ENCODE results near the gene RHBG. TPM values are rescaled to one million over a fixed set of nuclear protein-coding genes. Genes with fewer than 3 reads are reported as not detected.
"Not testable (repeated sequence)": the region's sequence is repeated elsewhere in the genome, so short reads cannot be mapped to it uniquely, and the experiment has no call there.

Gene RHBG
- total RNA-seq, result not detected

DNA sequence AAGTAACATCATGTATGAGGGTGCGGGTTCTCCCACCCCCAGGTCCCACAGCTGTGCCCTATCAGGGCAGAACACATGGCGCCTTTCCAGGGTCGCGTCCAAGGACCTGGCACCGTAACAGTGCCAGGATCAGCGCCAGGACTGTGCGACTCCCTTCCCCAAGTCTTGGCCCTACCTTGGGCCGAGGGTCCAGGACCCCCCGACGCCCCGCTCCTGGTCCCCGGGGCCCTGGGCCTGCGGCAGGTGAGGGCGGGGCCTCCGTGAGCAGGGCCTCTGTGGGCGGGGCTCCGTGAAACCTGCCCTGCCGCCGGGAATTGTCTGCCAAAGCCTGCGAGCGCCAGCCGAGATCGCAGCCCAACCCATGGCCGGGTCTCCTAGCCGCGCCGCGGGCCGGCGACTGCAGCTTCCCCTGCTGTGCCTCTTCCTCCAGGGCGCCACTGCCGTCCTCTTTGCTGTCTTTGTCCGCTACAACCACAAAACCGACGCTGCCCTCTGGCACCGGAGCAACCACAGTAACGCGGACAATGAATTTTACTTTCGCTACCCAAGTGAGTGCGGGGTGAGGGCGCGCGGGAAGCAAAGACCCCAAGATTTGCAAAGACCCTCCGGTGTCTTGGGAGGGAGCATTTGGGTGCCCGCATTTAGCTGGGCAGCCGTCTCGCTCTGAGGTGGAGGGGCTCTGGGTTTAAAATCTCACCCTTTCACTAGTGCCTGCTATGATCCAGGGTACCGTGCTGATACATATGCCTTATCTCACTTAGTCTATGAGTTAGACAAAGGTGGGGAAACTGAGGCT lies at the start of gene RHBG:
TSS of gene RHBG (plus strand) at position 323 of the 796 bp plus-strand sequence. CDS start at position 362, 39 bp downstream.
- intact Hi-C loops (cut with DNase I), result no loop called here

GRCh38 chr1:156319664-156320063 lies 49.3 kb upstream of the RHBG start:
- intact Hi-C loops (cut with DNase I), result no loop called here
- DNase-seq (ENCODE audit: low spot score), result peak; percentile 27

More for the DNA sequence above, at the start of gene RHBG:
- no peak for DNase-seq (ENCODE audit: low spot score)
- ATAC-seq, result no peak

DNA sequence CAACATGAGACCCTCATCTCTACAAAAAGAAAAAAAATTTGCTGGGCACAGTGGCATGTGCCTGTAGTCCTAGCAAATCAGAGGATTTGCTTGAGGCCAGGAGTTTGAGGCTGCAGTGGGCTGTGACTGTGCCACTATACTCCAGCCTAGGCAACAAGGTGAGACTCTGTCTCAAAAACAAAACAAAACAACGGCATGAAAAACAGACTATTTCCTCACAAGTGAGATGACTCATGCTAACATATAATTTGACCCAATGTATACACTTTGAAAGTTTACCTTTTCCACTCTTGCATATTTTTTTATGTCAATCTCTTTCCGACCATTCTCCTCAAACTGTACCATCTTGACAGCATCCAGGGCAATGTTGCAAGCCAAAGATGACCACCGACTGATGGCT lies 48.5 kb upstream of the RHBG start:
- intact Hi-C loops (cut with DNase I), result no loop called here
- no peak for ATAC-seq

More at GRCh38 chr1:156319664-156320063, 49.3 kb upstream of the RHBG start:
- ATAC-seq, result no peak

GRCh38 chr1:156323179-156323578 lies 45.8 kb upstream of the RHBG start:
- DNase-seq (ENCODE audit: low spot score); intact Hi-C loops (cut with DNase I); ATAC-seq: not testable (repeated sequence)

More for the DNA sequence above, 48.5 kb upstream of the RHBG start:
- no peak for DNase-seq (ENCODE audit: low spot score)

DNA sequence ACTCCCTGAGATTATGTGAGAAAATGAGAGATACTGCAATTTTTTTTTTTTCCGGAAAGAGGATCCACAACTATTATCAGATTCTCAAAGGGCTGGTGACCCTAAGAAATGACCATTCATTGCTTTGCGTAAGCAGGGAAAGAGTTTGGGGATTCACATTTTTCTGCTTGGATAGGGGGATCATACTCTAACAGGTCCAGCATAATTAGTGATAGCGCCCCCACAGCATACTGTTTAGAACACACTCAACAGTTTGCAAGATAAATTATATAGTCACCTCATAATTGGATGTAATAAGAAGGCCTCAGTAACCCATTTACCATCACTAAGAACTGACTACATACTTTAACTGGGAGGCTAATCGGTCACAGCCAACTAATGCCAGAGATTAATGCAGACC lies 32.8 kb upstream of the RHBG start:
- ATAC-seq (no peak), DNase-seq (ENCODE audit: low spot score) (no peak)
- intact Hi-C loops (cut with DNase I), result no loop called here

DNA sequence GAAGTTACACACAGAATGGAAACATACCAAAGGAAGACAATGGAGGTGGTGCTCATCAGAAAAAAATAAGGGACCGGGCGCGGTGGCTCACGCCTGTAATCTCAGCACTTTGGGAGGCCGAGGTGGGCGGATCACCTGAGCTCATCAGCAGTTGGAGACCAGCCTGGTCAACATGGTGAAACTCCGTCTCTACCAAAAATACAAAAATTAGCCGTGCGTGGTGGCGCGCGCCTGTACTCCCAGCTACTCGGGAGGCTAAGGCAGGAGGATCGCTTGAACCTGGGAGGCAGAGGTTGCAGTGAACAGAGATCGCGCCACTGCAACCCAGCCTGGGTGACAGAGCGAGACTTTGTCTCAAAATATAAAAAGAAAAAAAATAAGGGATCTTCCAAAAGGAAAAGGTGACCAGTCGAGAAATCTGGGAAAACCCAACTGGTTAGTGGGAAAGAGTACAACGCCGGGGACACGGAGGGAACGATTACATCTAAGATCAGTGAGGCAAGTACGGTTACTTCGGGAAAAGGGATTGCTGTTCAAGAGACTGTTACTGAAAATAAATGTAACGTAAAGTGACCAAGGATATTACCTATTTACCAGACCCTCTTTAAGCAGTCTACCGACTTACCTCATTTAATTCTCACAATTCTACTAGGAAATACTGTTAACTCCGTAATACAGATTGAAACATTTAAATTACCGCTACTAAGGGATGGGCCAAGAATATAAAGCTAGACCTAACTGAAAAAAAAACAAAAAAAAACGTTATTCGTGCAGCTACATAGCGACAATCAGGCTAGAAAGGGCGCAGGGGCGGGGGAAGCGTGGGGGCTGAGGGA lies 31.7 kb upstream of the RHBG start:
- ATAC-seq (no peak), DNase-seq (ENCODE audit: low spot score) (no peak)
- intact Hi-C loops (cut with DNase I), result no loop called here

DNA sequence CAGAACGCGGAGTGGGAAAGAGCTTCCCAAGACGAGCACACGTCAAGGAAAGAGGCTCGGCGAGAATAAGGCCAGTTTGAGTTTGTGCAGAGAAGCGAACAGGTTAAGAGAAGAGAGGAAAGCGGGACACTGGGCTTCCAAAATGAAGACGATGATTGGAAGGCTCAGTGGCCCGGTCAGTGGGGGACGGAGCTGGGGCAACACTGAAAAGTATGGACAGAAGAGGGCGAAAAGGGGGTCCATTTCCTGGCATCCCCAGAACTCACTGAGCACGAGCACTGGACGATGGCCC lies 31.2 kb upstream of the RHBG start:
- DNase-seq (ENCODE audit: low spot score) (no peak), ATAC-seq (peak; percentile 32)
- intact Hi-C loops (cut with DNase I), result no loop called here

GRCh38 chr1:156338180-156338976 lies 30.6 kb upstream of the RHBG start, which contains the start of the genes CCT3 and TSACC:
Gene CCT3, minus strand, starts transcription at chr1:156338292. Its CDS starts 108 bp downstream, at chr1:156338184.
Gene TSACC, plus strand, starts transcription at chr1:156338526. Its CDS starts 1,232 bp downstream, at chr1:156339758.
- peak; percentile 100 for DNase-seq (ENCODE audit: low spot score)
- intact Hi-C loops (cut with DNase I), result no loop called here

DNA sequence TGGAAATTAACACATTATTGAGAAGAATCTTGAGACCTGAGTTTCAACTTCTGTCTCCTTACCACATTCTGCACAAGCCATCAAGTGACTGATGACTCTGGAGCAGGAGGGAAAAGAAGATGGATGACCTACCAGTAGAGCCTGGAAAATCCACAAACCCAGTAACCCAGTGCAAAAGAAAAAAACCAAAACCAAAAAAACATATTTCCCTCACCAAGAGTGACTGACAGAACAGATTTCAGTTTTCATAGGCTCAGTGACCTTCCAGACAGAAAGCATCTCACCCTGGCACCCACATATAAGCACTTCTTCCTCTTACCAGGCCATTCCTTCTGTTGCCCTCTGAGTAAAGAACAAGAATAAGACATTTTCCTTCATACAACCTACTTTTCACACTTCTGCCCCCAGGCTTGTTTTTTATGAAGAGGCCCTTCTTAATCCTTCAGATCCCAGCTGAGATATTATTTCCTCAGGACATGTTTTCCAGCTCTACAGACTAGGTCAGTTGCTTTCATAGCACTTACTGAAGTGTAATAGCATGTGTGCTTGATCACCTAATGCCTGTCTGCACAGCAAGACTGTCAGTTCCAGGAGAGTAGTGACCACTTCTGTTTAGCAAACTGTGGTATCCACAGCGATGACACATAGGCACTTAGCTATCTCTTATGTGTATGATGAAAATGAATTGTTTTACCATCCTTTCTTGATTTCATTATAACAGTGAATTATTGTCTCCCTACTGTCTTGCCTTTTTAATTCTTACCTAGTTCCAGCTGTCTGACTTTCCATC lies 26.6 kb upstream of the RHBG start:
- intact Hi-C loops (cut with DNase I), result no loop called here
- ATAC-seq (no peak), DNase-seq (ENCODE audit: low spot score) (no peak)

More at GRCh38 chr1:156338180-156338976, 30.6 kb upstream of the RHBG start, which contains the start of the genes CCT3 and TSACC:
- ATAC-seq, result peak; percentile 99

DNA sequence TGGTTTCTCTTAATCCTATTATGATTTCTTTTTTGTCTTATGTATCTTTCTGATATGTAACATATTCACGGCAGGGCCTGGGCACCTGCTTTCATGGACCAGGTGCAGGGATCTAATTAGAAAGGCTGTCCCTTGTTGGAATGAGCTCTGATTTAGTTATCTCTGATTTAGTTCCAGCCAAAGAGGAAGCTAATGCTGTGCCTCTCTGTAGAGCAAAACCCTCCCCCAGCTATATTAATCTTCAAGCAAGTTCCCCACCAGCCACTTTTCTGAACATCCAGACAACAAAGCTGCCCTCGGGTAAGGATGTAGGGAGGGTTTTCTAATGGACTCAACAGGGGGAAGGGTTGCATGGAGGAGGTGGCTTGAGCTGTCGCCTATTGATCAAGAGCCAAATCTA lies 24.6 kb upstream of the RHBG start:
- intact Hi-C loops (cut with DNase I), result no loop called here
- no peak for DNase-seq (ENCODE audit: low spot score)
- ATAC-seq, result no peak

DNA sequence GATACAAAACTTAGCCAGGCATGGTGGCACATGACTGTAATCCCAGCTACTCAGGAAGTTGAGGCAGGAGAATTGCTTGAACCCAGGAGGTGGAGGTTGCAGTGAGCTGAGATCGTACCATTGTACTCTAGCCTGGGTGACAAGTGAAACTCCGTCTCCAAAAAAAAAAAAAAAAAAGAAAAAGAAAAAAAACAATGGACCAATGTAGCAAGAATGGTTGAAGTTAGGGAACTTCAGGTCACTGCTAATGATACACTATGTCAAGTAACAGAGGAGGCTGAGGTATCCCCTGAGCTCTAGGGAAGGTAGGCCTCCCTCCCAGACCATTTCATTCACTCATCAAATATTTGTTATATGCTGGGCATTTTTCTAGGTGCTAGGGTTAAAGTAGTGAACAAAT lies 23.0 kb upstream of the RHBG start:
- DNase-seq (ENCODE audit: low spot score); ATAC-seq; intact Hi-C loops (cut with DNase I): not testable (repeated sequence)

DNA sequence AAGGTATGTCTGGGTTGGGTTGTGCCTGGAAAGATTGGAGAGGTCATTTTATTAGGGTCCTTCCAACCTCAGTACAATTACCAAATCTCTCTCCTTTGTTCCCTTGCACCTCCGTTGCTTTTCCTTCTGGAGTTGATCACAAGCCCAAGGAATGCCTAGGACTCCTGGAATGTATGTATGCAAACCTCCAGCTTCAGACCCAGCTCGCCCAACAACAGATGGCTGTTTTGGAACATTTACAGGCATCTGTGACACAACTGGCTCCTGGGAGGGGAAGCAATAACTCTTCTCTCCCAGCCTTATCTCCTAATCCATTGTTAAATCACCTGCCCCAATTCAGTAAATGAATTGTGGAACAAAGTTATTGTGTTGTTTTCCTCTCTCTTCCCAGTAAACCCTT lies 22.4 kb upstream of the RHBG start:
- no peak for ATAC-seq
- no peak for DNase-seq (ENCODE audit: low spot score)
- intact Hi-C loops (cut with DNase I), result no loop called here

GRCh38 chr1:156347331-156347730 lies 21.7 kb upstream of the RHBG start:
- no peak for DNase-seq (ENCODE audit: low spot score)
- no peak for ATAC-seq
- intact Hi-C loops (cut with DNase I), result no loop called here

- intact Hi-C loops (cut with DNase I); ATAC-seq; DNase-seq (ENCODE audit: low spot score): not testable (repeated sequence)
Measured at GRCh38 chr1:156352481-156352880, 16.5 kb upstream of the RHBG start.

DNA sequence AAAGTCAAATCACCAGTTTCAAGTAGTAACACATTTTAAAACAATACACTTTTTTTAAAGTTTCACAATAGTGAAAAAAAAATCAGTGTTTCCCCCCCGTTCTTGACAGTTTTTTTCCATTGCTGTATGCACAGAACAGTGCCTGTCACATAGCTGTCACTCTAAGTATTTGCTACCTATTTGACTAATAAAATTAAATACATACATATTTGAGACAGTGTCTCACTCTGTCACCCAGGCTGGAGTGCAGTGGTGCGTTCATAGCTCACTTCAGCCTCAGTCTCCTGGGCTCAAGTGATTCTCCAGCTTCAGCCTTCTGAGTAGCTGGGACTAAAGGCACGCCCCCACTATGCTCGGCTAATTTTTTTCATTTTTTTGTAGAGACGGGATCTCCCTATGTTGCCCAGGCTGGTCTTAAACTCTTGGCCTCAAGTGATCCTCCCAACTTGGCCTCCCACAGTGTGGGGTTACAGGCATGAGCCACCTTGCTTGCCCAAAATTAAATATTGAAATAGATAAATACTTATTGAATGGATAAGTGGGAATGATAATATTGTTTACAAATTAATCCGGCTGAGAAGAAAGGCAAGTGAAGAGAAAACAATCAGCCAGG lies 12.6 kb upstream of the RHBG start:
- intact Hi-C loops (cut with DNase I), result no loop called here
- no peak for DNase-seq (ENCODE audit: low spot score)
- no peak for ATAC-seq

DNA sequence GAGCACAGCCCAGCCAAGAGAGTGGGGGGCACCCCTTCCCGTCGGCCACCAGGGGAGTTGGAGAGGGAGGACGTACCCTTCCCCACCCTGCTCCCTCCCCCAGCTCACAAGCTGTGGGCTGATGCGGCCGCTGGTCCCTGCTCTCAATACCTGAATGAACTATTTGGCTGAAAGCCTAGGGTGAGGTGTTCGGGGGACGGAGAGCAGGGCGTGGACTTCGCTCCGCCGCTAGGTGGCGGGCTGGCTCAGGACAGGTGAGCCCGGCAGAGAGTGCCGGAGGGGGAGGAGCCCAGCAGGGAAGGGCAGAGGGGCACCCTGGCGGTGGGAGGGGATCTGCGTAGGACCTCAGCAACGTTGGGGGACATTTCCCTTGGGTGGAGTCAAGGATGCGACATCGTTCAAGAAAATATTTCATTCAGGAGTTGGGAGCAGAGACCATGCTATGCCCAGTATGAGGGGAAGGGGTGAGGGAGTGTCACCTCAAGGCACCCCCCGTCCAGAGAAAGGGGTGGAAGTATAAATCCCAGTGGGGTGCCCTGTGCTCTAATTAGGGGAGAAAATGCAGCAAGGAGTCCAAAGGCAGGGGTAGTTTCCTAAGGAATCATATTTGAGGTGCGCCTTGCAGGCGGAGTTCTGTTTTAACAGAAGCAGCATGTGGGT lies 12.0 kb upstream of the RHBG start:
- ATAC-seq, result peak; percentile 84
- DNase-seq (ENCODE audit: low spot score), result no peak
- intact Hi-C loops (cut with DNase I), result no loop called here

DNA sequence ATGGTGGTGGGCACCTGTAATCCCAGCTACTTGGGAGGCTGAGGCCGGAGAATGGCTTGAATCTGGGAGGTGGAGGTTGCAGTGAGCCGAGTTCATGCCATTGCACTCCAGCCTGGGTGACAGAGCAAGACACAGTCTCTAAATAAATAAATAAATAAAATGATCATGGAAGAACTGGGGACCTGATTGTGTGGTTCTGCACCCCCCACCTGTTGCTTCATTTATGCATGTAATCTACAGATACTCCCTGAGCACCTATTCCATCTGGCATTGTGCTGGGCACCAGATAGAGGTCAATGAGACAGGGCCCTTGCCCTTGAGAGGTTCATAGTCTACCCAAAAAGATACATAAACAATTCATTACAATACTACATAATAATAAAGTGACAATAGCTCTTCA lies 11.0 kb upstream of the RHBG start:
- ATAC-seq (no peak), DNase-seq (ENCODE audit: low spot score) (no peak)
- intact Hi-C loops (cut with DNase I), result no loop called here
